ENCODE measurements around the gene PRKACA. TPM values are rescaled to one million over a fixed set of nuclear protein-coding genes. Genes with fewer than 3 reads are reported as not detected.

PRKACA gene
- total RNA-seq, 1 experiment from 2014 or later, result 56.7 TPM

DNA sequence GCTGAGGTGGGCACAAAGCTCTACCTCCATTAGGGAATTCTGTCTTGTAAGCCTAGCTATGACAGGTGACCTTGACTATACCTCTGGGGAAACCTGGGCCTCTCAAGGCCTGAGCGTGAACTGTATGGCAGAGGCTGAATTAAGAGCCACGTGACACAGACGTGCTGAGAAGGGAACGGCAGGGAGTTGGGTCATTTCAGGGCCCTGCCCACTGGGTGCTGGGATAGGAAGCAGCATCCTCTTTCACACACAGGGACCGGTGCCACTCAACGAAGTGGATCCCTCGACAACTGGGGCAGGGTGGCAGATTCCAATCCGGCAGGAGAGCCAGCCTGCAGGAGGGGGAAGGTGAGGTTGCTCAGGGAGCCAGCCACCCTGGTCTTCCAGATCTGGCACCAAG, 9.6 kb upstream of the PRKACA start:
- Histone ChIP-seq H3K27me3 (replicated peaks; ENCODE audit: insufficient read depth, low read depth, low read length, poor library complexity) (no peaks in the 10 kb centered on the region), H3K9me3 (ENCODE audit: low read depth, low read length, poor library complexity, severe bottlenecking) (no peaks in the 10 kb centered on the region), H3K36me3 (ENCODE audit: insufficient read depth, low read length, poor library complexity, severe bottlenecking) (peaks cover 19% of the 10 kb centered on the region), H3K27ac (ENCODE audit: low read depth, low read length, poor library complexity, severe bottlenecking) (no peak overlapping the region), H3K4me1 (ENCODE audit: insufficient read depth, low read length, poor library complexity, severe bottlenecking) (no peaks in the 10 kb centered on the region), H3K4me3 (ENCODE audit: low read depth, low read length, poor library complexity, severe bottlenecking) (no peak overlapping the region)
- no TSS peak for BruUV-seq (replicated peaks)
- no peak for TF ChIP-seq CTCF (conservative IDR thresholded peaks at IDR 0.05; ENCODE audit: low read depth, low read length)
- no peak for TF ChIP-seq EZH2 (IDR thresholded peaks at IDR 0.05; ENCODE audit: borderline replicate concordance, low read depth, low read length, poor library complexity, severe bottlenecking)
- intact Hi-C loops (cut with micrococcal nuclease; ENCODE audit: unreplicated experiment), result no loop called here
- ChIA-PET CTCF (no interaction called here), POLR2A (ENCODE audit: low non-redundant PET) (no interaction called here)
- DNase-seq (ENCODE audit: low spot score), result no peak

DNA sequence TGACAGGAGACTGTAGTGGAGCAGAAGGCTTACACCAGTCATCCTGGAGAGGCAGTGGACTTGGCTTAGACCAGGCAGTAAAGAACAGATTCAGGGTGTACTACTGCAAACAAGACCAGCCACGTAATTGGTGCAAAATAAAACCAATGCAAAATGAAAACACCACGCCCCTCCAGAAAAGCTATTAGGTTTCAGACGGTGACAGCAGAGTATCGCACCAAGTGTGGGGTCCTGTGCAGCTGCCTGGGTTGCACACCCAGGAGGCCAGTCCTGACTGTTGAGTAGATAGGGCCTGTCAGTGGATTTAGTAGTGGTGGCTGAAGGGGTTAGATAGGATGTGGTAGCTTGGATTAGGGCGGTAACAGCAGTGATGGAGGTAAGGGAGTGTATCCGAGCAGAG, 5.4 kb upstream of the PRKACA start:
- Histone ChIP-seq H3K27me3 (replicated peaks; ENCODE audit: insufficient read depth, low read depth, low read length, poor library complexity) (no peaks in the 10 kb centered on the region), H3K36me3 (ENCODE audit: insufficient read depth, low read length, poor library complexity, severe bottlenecking) (peaks cover 15% of the 10 kb centered on the region), H3K4me1 (ENCODE audit: insufficient read depth, low read length, poor library complexity, severe bottlenecking) (peaks cover 6% of the 10 kb centered on the region), H3K9me3 (ENCODE audit: low read depth, low read length, poor library complexity, severe bottlenecking) (no peaks in the 10 kb centered on the region), H3K27ac (ENCODE audit: low read depth, low read length, poor library complexity, severe bottlenecking) (no peak overlapping the region), H3K4me3 (ENCODE audit: low read depth, low read length, poor library complexity, severe bottlenecking) (no peak overlapping the region)
- POLR2A ChIA-PET (ENCODE audit: low non-redundant PET), result no interaction called here
- TF ChIP-seq EZH2 (IDR thresholded peaks at IDR 0.05; ENCODE audit: borderline replicate concordance, low read depth, low read length, poor library complexity, severe bottlenecking), result no peak
- TF ChIP-seq CTCF (conservative IDR thresholded peaks at IDR 0.05; ENCODE audit: low read depth, low read length), result no peak
- CTCF ChIA-PET, result no interaction called here
- no TSS peak for BruUV-seq (replicated peaks)
- no peak for DNase-seq (ENCODE audit: low spot score)
- intact Hi-C loops (cut with micrococcal nuclease; ENCODE audit: unreplicated experiment), result no loop called here

- H3K27me3 ChIP-seq (replicated peaks; ENCODE audit: insufficient read depth, low read depth, low read length, poor library complexity), result no peaks in the 10 kb centered on the region
- intact Hi-C loops (cut with micrococcal nuclease; ENCODE audit: unreplicated experiment), result no loop called here
- DNase-seq (ENCODE audit: low spot score), result no peak
- CTCF ChIA-PET, result interaction anchor here (0.6 kb wide), 1 partner anchor 1348 kb away, joined by 8 read pairs; no protein-coding TSS in a partner anchor
- H3K4me3 ChIP-seq (ENCODE audit: low read depth, low read length, poor library complexity, severe bottlenecking), result no peak overlapping the region
- BruUV-seq (replicated peaks), result no TSS peak
- TF ChIP-seq CTCF (conservative IDR thresholded peaks at IDR 0.05; ENCODE audit: low read depth, low read length) (no peak), EZH2 (IDR thresholded peaks at IDR 0.05; ENCODE audit: borderline replicate concordance, low read depth, low read length, poor library complexity, severe bottlenecking) (no peak)
- POLR2A ChIA-PET (ENCODE audit: low non-redundant PET), result interaction anchor here (0.7 kb wide), 1 partner anchor 84 kb away, joined by 4 read pairs; no protein-coding TSS in a partner anchor
- H3K9me3 ChIP-seq (ENCODE audit: low read depth, low read length, poor library complexity, severe bottlenecking), result no peaks in the 10 kb centered on the region
- peaks cover 10% of the 10 kb centered on the region for H3K4me1 ChIP-seq (ENCODE audit: insufficient read depth, low read length, poor library complexity, severe bottlenecking)
- no peak overlapping the region for H3K27ac ChIP-seq (ENCODE audit: low read depth, low read length, poor library complexity, severe bottlenecking)
- H3K36me3 ChIP-seq (ENCODE audit: insufficient read depth, low read length, poor library complexity, severe bottlenecking), result peaks cover 9% of the 10 kb centered on the region
Measured at GRCh38 chr19:14120497-14120780, 2.9 kb upstream of the PRKACA start.

All from A673 (cell line).